ENCODE measurements around the gene EFNA2.

The EFNA2 gene

GRCh38 chr19:1260749-1261537 is 24.7 kb upstream of the EFNA2 start:
- peak; percentile 93 for DNase-seq

- DNase-seq: no peak
Measured at GRCh38 chr19:1261538-1261797, 24.2 kb upstream of the EFNA2 start.

GRCh38 chr19:1261798-1262622 is 23.7 kb upstream of the EFNA2 start:
- peak; percentile 57 for DNase-seq

DNA sequence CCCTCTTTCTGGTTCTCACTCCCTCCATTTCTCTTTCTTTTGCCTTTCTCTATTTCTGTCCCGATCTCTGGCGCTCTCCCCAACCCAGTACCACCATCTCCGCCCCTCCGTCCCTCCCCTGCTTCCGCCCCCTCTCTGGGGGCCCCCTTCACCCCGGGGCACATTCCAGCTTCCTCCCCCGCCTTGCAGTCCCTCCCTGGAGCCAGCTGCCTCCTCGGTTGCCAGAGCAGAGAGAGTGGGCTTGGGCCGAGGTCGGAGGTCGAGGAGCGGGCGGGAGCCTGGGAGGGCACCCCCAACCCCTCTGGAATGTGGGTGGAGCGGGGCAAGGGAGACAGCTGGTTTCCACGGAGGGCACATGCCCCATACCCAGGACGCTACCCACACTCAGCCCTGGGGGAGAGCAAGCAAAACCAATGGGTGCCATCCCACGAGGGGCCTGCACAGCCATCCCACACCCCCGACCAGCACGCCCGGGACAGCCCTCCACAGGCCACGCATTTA is 23.0 kb upstream of the EFNA2 start:
- DNase-seq: no peak

GRCh38 chr19:1263188-1263587 is 22.5 kb upstream of the EFNA2 start:
- DNase-seq: no peak

- no peak for DNase-seq
Measured at GRCh38 chr19:1264801-1265614, 20.7 kb upstream of the EFNA2 start.

DNA sequence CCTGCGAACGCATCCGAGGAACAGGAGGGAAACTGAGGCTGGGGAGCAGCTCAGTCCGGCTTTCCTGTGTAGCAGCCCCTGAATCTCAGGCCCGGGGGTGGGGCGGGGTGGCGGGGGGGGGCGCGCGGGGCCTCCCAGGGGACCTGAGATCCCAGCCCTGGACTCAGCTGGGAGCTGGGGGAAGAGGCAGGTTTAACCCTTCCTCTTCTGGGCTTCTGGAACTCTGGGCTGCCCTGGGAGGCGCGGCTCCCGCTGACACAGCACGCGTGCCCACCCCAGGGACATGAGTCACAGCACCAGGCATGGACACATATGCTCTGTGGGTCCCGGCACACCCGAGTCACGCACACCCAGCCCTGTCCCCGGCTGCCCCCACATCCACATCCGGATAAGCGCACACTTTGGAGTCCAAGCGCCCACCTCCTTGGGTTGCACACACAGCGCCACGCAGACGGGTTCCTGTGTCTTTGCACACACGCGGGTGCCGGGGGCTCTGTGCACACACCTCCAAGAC is 20.0 kb upstream of the EFNA2 start:
- no peak for DNase-seq

- DNase-seq: peak; percentile 71
Measured at GRCh38 chr19:1266129-1266915, 19.4 kb upstream of the EFNA2 start.

- peak; percentile 48 for DNase-seq
Measured at GRCh38 chr19:1266916-1267476, 18.7 kb upstream of the EFNA2 start.

DNA sequence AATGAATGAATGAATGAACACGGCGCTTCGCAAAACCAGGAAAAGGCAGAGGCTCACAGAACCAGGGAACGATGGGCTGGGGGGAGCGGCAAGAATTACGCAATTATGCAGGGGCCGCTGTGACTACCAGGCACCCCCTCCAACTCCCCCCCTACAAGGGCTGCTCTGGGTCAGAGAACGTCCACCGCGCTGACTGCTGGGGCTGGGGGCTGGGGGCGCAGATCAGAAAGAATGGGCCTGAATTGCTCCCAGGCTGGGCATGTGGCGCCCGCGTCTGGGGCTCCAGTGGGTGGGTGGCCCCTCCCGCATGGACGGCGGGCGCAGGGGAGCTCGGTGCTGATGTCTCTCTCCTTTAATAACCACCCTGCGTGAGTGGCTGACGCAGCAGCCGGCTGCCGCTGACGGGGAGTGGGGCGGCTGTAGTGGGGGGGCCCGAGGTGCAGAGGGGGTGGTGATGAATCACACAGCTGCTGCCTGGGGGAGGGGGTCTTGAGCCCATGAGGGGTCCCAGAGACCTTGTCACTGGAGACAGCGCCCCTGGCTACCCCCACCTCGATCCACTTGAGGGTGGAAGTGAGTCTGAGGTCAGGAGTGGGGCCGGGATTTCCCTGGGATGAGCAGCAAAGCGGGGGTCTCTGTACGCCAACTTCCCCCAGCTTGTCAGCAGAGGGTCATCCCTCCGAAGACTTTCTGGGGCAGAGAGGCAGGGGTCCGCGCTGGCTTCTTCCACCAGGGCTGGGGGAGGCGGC is 18.0 kb upstream of the EFNA2 start:
- DNase-seq: no peak

- no peak for DNase-seq
Measured at GRCh38 chr19:1268226-1269064, 17.2 kb upstream of the EFNA2 start.

DNA sequence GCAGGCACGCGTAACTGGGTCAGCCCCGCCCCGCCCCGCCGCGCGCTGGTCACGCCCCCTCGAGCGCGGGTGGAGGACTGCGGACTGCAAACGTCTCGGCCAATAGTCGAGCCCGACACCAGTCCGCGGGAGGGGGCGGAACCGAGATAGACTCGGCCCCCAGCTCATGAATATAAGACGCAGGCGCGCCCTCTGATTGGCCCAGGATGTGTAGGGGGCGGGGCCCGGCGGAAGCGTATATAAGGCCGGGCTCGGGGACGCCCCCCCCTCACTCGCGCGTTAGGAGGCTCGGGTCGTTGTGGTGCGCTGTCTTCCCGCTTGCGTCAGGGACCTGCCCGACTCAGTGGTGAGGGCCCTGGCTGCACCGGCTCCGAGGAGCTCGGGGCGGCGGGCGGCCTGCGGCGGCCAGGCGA is 16.6 kb upstream of the EFNA2 start, which contains the start of gene CIRBP:
Gene CIRBP (plus strand): TSS at position 268 of the 413 bp plus-strand sequence. CDS start 1,602 bp downstream, outside the sequence.
- peak; percentile 98 for DNase-seq

DNA sequence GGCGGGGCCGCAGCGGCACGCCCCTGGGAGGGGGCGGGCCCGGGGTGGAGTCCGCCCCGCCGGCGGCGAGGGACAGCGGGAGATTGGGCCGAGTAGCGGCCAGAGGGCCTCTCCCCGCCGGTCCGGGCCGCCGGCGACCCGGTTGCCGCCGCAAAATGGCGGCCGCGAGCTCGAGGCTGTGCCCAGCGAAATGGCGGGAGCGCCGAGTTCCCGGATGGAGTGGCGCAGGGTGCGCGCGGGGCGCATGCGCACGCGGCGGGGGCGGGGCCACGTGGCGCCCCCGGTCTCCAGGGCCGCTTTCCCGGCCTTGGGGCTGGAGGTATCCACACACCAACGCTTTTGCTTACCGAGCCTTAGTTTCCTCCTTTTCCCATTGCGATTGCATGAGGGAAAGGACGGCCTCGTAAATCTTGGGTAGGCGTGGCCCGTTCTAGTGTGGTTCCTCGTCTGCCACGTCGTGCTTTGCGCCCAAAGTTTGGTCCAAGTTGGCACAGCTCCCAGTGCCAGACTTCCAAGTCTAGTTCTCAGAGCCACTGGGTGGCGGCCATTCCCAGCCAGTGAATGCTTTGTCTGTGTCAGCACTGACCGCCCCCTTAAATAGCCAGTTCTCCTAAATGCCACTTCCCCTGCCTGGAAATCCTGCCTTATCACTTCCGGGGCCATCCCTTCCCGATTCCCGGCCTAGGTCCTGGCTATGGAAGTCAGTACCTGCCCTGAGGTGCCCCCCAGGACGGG is 16.0 kb upstream of the EFNA2 start:
- DNase-seq: peak; percentile 84

DNA sequence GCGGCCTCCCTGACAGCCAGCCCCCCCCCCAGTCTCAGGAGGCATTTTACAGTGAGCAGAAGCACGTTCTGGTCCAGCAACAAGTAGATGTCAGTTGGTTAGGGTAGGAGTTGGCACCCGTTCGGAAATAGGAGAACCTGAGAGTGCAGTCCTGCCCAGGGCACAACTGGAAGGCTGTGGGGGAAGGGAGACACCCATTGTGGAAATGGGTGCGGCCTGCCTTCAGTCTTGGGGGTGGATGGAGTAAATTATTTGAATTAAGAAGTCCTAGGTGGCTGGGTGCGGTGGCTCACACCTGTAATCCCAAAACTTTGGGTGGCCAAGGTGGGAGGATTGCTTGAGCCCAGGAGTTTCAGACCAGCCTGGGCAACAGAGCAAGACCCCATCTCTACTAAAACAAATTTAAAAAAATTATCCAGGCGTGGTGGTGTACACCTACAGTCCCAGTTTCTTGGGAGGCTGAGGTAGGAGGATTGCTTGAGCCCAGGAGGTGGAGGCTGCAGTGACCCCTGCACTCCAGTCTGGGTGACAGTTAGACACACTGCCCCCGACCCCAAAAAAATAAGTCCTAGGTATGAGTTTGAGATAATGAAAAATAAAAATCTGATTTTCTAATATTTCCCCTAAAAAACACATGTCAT is 15.3 kb upstream of the EFNA2 start:
- peak; percentile 41 for DNase-seq

- no peak for DNase-seq
Measured at GRCh38 chr19:1270854-1271527, 14.7 kb upstream of the EFNA2 start.

- DNase-seq: no peak
Measured at GRCh38 chr19:1271528-1272422, 13.9 kb upstream of the EFNA2 start.
